AG09309 (cell line): ENCODE results near the gene ZFP36L2.

ENCODE experiments used
- DNase-seq: peaks from one replicate; pipeline ENCODE4 v3.0.0-alpha.2; 2010; ENCODE audit warnings: low read depth
- H3K4me3 ChIP-seq: 2 replicates; pipeline ENCODE4 v1.5.1; 2011; ENCODE audit warnings: mild to moderate bottlenecking, low read depth, low read length, moderate library complexity; ENCODE audit not compliant: control insufficient read depth
- TF ChIP-seq, protein P1 (sequence below): IDR thresholded peaks from 2 replicates; pipeline ENCODE4 v1.5.1; 2011; ENCODE audit warnings: mild to moderate bottlenecking, low read depth, low read length, inconsistent platforms; ENCODE audit not compliant: insufficient read depth, control insufficient read depth; ENCODE audit errors: missing control alignments

The ZFP36L2 gene

DNA sequence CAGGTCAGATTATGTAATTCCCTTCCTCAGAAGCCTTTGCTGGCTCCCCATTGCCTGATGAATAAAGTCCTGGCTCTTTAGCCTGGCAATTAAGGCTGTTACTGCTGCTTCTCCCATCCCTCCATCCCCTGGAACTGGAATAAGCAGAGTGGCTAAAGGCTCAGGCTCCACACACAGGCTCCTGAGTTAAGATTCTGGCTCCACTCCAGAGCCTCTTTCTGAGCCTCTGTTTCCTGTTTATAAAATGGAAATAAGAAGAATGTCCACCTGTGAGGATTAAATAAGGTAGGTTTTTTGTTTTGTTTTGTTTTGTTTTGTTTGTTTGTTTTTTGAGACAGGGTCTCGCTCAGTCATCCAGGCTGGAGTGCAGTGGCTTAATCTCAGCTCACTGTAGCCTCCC lies 50.0 kb downstream of the ZFP36L2 start:
- TF ChIP-seq, protein P1, sequence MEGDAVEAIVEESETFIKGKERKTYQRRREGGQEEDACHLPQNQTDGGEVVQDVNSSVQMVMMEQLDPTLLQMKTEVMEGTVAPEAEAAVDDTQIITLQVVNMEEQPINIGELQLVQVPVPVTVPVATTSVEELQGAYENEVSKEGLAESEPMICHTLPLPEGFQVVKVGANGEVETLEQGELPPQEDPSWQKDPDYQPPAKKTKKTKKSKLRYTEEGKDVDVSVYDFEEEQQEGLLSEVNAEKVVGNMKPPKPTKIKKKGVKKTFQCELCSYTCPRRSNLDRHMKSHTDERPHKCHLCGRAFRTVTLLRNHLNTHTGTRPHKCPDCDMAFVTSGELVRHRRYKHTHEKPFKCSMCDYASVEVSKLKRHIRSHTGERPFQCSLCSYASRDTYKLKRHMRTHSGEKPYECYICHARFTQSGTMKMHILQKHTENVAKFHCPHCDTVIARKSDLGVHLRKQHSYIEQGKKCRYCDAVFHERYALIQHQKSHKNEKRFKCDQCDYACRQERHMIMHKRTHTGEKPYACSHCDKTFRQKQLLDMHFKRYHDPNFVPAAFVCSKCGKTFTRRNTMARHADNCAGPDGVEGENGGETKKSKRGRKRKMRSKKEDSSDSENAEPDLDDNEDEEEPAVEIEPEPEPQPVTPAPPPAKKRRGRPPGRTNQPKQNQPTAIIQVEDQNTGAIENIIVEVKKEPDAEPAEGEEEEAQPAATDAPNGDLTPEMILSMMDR = no peak
- no peak for DNase-seq
- no peak overlapping the region for H3K4me3 ChIP-seq

DNA sequence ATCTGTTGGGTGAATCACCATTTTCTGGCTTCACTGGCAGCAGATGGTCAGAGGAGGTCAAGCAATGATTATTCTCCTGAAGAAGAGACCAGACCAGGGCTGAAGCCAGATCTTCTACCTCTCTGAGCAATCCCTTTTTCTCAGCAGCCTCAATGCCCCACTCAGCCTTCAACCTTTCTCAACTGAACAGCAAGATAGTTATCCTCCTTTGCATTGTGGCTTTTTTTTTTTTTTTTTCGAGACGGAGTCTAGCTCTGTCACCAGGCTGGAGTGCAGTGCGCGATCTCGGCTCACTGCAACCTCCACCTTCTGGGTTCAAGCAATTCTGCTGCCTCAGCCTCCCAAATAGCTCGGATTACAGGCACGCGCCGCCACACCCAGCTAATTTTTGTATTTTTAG lies 50.5 kb downstream of the ZFP36L2 start:
- TF ChIP-seq, protein P1 = no peak
- H3K4me3 ChIP-seq = no peak overlapping the region
- no peak for DNase-seq

DNA sequence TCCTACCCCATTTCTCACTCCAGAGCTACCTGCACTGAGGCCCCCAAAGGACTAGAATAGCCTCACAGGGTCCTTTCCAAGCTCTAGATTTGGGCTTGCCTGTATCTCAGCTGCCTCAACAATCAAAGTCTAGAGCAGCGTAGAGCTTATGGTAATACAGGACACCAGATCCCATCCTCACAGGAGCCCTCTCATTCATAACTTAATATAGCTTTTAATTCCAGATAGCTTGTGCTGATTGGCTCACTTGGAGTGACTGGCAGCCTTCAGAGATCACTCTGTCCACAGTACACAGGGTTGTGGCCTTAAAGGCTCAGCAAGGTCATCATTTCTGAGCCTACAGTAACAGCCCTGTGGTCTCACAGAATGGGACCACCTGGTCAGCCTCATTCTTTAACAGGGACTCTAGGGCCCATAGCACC lies 51.4 kb downstream of the ZFP36L2 start:
- TF ChIP-seq, protein P1 = no peak
- H3K4me3 ChIP-seq = no peak overlapping the region
- no peak for DNase-seq

DNA sequence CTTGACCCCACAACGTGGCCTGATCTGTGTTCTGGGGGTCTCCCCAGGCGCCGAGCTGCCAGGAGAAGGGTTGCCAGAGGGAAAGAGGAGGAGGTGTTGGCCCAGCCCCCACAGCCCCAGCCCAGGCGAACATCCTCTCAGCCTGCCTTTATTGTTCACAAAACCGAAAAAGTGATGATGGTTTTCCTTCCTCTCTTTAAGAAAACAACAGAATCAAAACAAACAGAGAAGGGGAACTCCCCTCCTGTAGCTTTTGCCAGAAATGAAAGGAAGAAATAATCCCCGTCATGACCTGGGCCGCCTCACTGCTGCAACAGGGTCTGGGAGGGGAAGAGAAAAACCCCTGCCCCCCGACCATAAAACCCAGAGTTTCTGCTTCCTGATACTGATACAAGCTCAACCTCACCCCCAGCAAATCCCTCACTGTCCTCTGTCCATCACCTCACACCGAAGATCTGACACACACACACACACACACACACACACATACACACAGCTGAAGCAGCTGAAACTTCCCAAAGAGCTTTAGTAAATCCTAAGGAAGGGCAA lies 52.0 kb downstream of the ZFP36L2 start:
- H3K4me3 ChIP-seq = no peak overlapping the region
- TF ChIP-seq, protein P1 = no peak
- DNase-seq = no peak
